Measurements from ENCODE around the gene DCAF7. TPM values are rescaled to one million over a fixed set of nuclear protein-coding genes. Genes with fewer than 3 reads are reported as not detected.

The DCAF7 gene
- total RNA-seq, 2 experiments from 2014 or later, result 11.3 to 11.9 TPM

GRCh38 chr17:63623786-63624530 lies 73.7 kb downstream of the DCAF7 start:
- Mint-ChIP-seq H3K27me3 (no peaks in the 10 kb centered on the region), H3K27ac (peak overlapping the region; percentile 88), H3K4me1 (ENCODE audit: low read depth) (peaks cover 49% of the 10 kb centered on the region), H3K4me3 (peak overlapping the region; percentile 99), H3K36me3 (ENCODE audit: low read depth) (peaks cover 17% of the 10 kb centered on the region), H3K9me3 (no peaks in the 10 kb centered on the region)
- ATAC-seq (ENCODE audit: poor library complexity) (no peak), DNase-seq (no peak)
- H3K9me3 ChIP-seq (ENCODE audit: control insufficient read depth in 1 of 2, insufficient read depth in 1 of 2, low read length in 2 of 2), result no peaks in the 10 kb centered on the region
- no peaks in the 10 kb centered on the region for H3K36me3 ChIP-seq (ENCODE audit: insufficient read depth, low read length)
- peaks cover 25% of the 10 kb centered on the region for H3K4me1 ChIP-seq (ENCODE audit: insufficient read depth, low read length)
- no peak overlapping the region for H3K27ac ChIP-seq (ENCODE audit: low read depth in 1 of 2, low read length in 2 of 2)
- intact Hi-C loops (cut with DNase I, micrococcal nuclease), result loop anchor here (2.0 to 10.0 kb wide), 9 partner anchors 75 to 883 kb away; partner anchors contain the start of genes SMARCD2 (in 2 of the 2), CCDC47 (in 1 of the 2), CEP95 (in 1 of the 2) and DDX42 (in 1 of the 2)
- ChIA-PET POLR2A (interaction anchor here (0.6 to 3.5 kb wide), 13 partner anchors 8 to 882 kb away, joined by 3 to 69 read pairs (median 3); partner anchors contain the start of genes DCAF7, DDX5 and TACO1), CTCF (interaction anchor here (0.7 to 2.9 kb wide), 3 partner anchors 12 to 225 kb away, joined by 3 to 13 read pairs (median 3); no protein-coding TSS in a partner anchor)
- no peak for TF ChIP-seq CTCF (IDR thresholded peaks at IDR 0.05)
- no peaks in the 10 kb centered on the region for H3K27me3 ChIP-seq (ENCODE audit: control insufficient read depth in 1 of 2, insufficient read depth in 2 of 2, low read length in 2 of 2)
- H3K4me3 ChIP-seq (ENCODE audit: low read length), result peak overlapping the region; percentile 72

GRCh38 chr17:63624531-63624880 lies 74.2 kb downstream of the DCAF7 start:
- Histone ChIP-seq H3K4me3 (ENCODE audit: low read length) (no peak overlapping the region), H3K9me3 (ENCODE audit: control insufficient read depth in 1 of 2, insufficient read depth in 1 of 2, low read length in 2 of 2) (no peaks in the 10 kb centered on the region), H3K4me1 (ENCODE audit: insufficient read depth, low read length) (peaks cover 28% of the 10 kb centered on the region), H3K27me3 (ENCODE audit: control insufficient read depth in 1 of 2, insufficient read depth in 2 of 2, low read length in 2 of 2) (no peaks in the 10 kb centered on the region), H3K36me3 (ENCODE audit: insufficient read depth, low read length) (no peaks in the 10 kb centered on the region), H3K27ac (ENCODE audit: low read depth in 1 of 2, low read length in 2 of 2) (no peak overlapping the region)
- DNase-seq, result no peak
- POLR2A ChIA-PET, result interaction anchor here (0.9 to 3.5 kb wide), 3 partner anchors 8 to 77 kb away, joined by 3 to 22 read pairs (median 5); no protein-coding TSS in a partner anchor
- H3K9me3 Mint-ChIP-seq, result no peaks in the 10 kb centered on the region
- no peak for TF ChIP-seq CTCF (IDR thresholded peaks at IDR 0.05)
- peak overlapping the region; percentile 88 for H3K27ac Mint-ChIP-seq
- CTCF ChIA-PET, result interaction anchor here (0.7 to 1.0 kb wide), 3 partner anchors 12 to 224 kb away, joined by 3 to 4 read pairs (median 3); no protein-coding TSS in a partner anchor
- no peak for ATAC-seq (ENCODE audit: poor library complexity)
- intact Hi-C loops (cut with DNase I, micrococcal nuclease), result loop anchor here (5.0 to 10.0 kb wide), 7 partner anchors 88 to 883 kb away; partner anchors contain the start of genes SMARCD2 (in 2 of the 2), CCDC47 (in 1 of the 2), CEP95 (in 1 of the 2) and DDX42 (in 1 of the 2)
- H3K27me3 Mint-ChIP-seq, result no peaks in the 10 kb centered on the region
- peak overlapping the region; percentile 99 for H3K4me3 Mint-ChIP-seq
- H3K36me3 Mint-ChIP-seq (ENCODE audit: low read depth), result peaks cover 18% of the 10 kb centered on the region
- H3K4me1 Mint-ChIP-seq (ENCODE audit: low read depth), result peaks cover 51% of the 10 kb centered on the region

- peaks cover 23% of the 10 kb centered on the region for H3K4me1 ChIP-seq (ENCODE audit: insufficient read depth, low read length)
- Mint-ChIP-seq H3K27ac (no peak overlapping the region), H3K9me3 (no peaks in the 10 kb centered on the region), H3K4me3 (peak overlapping the region; percentile 2), H3K27me3 (no peaks in the 10 kb centered on the region), H3K36me3 (ENCODE audit: low read depth) (peaks cover 33% of the 10 kb centered on the region), H3K4me1 (ENCODE audit: low read depth) (peaks cover 61% of the 10 kb centered on the region)
- H3K27me3 ChIP-seq (ENCODE audit: control insufficient read depth in 1 of 2, insufficient read depth in 2 of 2, low read length in 2 of 2), result no peaks in the 10 kb centered on the region
- no peak overlapping the region for H3K4me3 ChIP-seq (ENCODE audit: low read length)
- no peaks in the 10 kb centered on the region for H3K36me3 ChIP-seq (ENCODE audit: insufficient read depth, low read length)
- no peaks in the 10 kb centered on the region for H3K9me3 ChIP-seq (ENCODE audit: control insufficient read depth in 1 of 2, insufficient read depth in 1 of 2, low read length in 2 of 2)
- POLR2A ChIA-PET, result interaction anchor here (3.5 kb wide), 1 partner anchor 67 kb away, joined by 22 read pairs; no protein-coding TSS in a partner anchor
- intact Hi-C loops (cut with DNase I, micrococcal nuclease), result loop anchor here in 1 of 2 experiments (10.0 kb wide), 1 partner anchor 218 kb away; the partner anchor contains the start of gene SMARCD2
- no peak overlapping the region for H3K27ac ChIP-seq (ENCODE audit: low read depth in 1 of 2, low read length in 2 of 2)
- DNase-seq (no peak), ATAC-seq (ENCODE audit: poor library complexity) (no peak)
- TF ChIP-seq CTCF (IDR thresholded peaks at IDR 0.05), result no peak
- CTCF ChIA-PET, result no interaction called here
These were observed 76.4 kb downstream of the DCAF7 start for GRCh38 chr17:63626551-63627180.
